GM21423 (cell line): Measurements from ENCODE around the gene TPO.
"Not testable (repeated sequence)": the region's sequence is repeated elsewhere in the genome, so short reads cannot be mapped to it uniquely, and the experiment has no call there.

Experiments
- ATAC-seq: cut with Tn5 transposase; IDR thresholded peaks from one replicate; pipeline ENCODE4 v1.9.1; 2021; ENCODE audit warnings: mild to moderate bottlenecking, moderate library complexity; ENCODE audit not compliant: unreplicated experiment

The TPO gene

DNA sequence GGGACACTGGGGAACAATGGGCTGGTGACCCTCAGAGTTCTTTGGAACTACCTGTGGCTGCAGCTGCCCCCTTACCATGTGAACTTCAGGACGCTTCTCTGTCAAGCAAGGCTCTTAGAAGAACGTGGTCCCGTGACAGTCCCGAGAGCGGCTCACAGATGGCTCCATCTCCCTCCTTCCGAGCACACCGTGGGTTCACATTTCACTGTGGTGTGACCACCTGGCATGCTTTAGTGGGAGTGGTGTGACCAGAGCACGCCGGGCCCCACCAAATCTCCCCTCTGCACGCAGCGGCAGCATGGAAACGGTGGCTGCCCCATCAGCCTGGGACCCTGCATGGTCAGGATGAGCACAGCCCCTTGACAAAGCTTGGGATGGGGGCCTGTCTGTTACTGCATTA lies 9.7 kb upstream of the TPO start:
- ATAC-seq, result no peak

DNA sequence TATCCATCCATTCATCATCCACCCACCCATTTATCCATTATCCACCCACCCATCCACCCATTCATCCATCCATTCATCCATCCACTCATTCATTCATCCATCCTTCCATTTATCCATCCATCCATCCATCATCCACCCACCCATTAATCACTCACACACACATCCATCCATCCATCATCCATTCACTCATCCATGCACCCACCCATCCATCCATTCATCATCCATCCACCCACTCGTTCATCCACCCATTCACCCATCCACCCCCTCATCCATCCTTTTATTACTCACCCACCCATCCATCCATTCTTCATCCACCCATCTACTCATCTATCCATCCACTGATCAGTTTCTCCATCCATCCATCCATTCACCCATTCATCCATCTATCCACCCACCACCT lies 8.1 kb upstream of the TPO start:
- no peak for ATAC-seq

GRCh38 chr2:1405967-1406366 lies 7.3 kb upstream of the TPO start:
- ATAC-seq, result no peak

DNA sequence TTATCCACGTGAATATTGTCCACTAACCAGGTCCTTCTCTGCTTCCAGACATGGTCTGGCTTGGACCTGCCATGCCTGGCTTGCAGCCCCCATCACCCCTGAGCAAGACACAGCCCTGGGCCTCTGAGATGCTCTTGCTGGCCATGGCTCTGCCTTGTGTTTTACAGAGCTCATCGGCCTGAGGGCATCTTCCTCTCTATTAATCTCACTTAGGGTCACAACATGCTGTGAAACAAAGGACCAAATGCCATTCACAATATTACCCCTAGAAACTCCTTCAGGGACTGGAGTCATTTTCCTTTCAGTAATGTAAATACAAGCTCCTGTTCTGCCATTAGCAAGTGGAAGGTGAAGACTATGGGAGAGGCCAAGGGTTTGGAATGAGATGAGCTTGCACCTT lies 6.8 kb upstream of the TPO start:
- ATAC-seq, result no peak

DNA sequence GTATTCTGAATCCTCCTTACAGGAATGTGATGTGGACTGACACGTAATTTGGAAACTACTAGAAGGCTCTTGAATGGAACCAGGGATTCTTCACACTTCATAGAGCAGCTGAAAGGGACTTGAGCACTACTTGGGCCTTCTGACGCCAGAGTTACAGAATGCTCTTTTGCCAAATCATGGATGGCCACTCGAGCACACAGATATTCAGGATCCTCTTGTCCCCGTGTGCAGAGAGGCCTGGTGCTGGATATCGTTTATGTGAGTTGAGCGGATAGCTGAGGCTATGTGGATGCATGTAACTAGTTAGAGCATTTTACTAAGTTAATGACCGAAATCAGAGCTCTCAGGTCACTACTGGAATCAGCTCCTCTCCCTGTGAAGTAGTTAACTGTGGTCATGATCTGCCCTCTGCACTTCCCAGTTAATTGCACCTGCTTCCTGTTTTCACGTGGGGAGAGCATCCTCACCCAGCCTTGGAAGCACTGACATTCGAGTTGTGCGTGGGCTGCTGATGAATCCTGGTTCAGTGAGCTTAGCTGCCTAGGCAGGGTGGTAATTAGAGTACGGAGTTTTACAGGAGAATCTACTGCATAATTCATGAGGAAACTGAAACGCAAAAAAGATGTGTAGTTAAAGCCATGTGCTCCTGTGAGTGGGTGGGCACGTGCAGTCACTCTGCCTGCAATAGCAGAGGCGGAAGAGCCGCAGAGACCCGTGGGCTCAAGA lies 5.2 kb upstream of the TPO start:
- ATAC-seq, result no peak

DNA sequence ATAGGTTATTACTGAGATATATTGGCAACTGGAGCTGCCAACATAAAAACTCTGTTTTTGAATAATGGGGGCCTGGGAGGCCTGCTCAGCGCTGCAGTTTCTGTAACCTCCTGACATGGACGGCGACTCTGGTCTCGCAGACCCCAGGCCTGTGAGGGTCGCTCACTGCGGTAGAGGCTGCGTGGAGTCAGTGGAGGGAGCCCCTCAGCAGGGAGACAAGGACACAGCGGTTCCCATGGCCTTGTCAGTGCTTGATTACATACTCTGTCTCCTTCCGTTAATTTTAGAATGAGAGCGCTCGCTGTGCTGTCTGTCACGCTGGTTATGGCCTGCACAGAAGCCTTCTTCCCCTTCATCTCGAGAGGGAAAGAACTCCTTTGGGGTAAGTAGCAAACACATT lies 858 bp downstream of the TPO start:
- ATAC-seq, result no peak

- ATAC-seq, result not testable (repeated sequence)
Observed at GRCh38 chr2:1414901-1415300, 1.6 kb downstream of the TPO start.

- no peak for ATAC-seq
Observed at GRCh38 chr2:1415501-1415900, 2.2 kb downstream of the TPO start.

GRCh38 chr2:1418566-1418965 lies 5.3 kb downstream of the TPO start:
- no peak for ATAC-seq

DNA sequence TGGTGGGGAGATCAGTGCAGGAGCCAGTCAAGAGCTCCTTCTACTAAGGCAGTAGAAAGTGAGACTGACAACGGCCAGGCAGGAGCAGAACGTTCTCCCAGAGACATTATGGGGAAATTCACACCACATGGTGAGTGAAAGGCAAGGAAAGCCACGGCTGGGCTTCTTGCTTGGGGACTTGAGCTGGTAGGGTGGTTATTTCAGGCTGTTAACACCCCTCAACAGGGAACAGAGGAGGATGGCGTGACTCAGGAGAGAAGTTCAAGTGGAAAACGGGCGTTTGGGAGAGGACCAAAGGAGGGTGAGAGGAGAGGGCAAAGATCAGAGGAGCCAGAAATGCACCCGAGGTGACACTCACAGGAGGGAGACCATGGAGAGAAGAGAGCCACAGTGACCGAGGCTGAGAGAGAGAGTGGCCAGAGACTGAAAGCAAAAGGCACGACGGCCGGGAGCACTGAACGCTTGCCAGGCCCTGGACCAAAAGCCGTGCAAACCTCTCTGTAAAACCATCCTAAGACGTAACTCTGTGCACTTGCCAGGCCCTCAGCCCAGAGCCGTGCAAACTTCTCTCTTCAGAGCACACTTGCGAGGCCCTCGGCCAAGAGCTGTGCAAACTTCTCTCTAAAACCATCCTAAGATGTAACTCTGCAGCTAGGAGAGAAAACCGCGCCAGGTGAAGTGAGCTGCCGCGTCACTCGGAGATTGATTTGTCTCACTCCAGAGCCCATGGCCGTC lies 7.7 kb downstream of the TPO start:
- ATAC-seq, result no peak

- ATAC-seq, result no peak
Observed at GRCh38 chr2:1421731-1422130, 8.5 kb downstream of the TPO start.

DNA sequence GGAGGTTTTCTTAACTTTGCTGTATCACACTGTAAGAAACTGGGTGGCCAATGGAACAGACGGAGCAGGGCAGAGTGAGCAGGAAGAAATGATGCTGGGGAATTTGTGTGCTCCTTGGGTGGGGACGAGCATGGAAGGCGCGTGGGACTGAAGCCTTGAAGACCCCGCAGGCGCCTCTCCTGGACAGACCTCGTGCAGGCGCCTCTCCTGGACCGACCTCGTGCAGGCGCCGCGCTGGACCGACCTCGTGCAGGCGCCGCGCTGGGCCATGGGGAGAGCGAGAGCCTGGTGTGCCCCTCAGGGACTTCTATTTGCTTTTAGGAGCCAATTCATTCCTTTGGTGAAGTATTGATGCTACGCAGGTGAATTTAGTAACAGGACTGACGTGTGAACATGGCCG lies 8.9 kb downstream of the TPO start:
- no peak for ATAC-seq

DNA sequence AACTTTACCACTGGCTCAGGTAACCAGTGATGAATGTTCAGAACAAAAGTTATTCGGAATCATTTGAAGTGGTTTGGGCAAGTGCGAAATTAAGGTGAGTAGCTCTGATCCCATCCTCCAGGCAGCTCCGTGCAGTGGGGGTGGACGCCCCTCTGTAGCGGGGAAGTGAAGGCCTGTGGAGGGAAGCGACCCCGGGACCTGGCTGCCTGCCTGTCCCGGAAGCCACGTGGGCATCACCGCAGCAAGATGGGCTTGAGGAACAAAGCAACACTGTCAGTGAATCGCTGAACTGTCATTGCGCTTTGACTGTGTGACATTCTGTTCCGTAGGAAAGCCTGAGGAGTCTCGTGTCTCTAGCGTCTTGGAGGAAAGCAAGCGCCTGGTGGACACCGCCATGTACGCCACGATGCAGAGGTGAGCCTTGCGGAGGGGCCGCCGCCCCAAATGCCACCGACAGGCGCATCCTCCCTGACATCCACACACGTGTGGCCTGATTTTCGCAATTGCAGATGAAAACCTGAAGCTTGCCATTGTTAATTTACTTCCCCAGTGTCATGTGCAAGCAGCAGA lies 9.5 kb downstream of the TPO start:
- no peak for ATAC-seq

GRCh38 chr2:1427086-1427485 lies 13.8 kb downstream of the TPO start:
- ATAC-seq, result no peak

GRCh38 chr2:1429895-1430294 lies 16.6 kb downstream of the TPO start:
- no peak for ATAC-seq

GRCh38 chr2:1430491-1430890 lies 17.2 kb downstream of the TPO start:
- no peak for ATAC-seq

- ATAC-seq, result no peak
Observed at GRCh38 chr2:1431886-1432400, 18.7 kb downstream of the TPO start.

GRCh38 chr2:1432726-1433125 lies 19.5 kb downstream of the TPO start:
- no peak for ATAC-seq

DNA sequence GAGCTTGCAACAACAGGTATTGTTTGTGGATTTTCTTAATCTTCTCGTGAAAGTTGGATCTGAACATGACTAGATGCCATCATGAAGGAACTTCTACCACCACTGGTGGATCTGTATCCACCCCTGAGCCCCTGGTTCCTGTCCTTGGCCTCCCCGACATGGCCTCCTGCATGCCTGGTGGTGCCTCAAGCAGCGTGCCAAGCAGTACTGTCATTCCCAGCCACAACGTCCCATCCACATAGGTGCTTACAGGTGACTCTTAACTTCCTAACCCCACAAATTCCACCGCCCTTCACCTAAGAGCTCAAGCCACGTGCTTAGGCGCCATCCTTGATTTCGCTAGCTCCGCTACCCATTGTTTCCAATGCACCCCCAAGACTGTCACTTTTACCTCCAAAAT lies 23.1 kb downstream of the TPO start:
- ATAC-seq, result no peak

- no peak for ATAC-seq
Observed at GRCh38 chr2:1437101-1437500, 23.8 kb downstream of the TPO start.

- ATAC-seq, result no peak
Observed at GRCh38 chr2:1437537-1437936, 24.3 kb downstream of the TPO start.

- no peak for ATAC-seq
Observed at GRCh38 chr2:1438972-1439371, 25.7 kb downstream of the TPO start.
